Uterus (tissue), 4 donors: ENCODE measurements around the gene TMEM63B. TPM values are rescaled to one million over a fixed set of nuclear protein-coding genes. Genes with fewer than 3 reads are reported as not detected.

ENCODE experiments used
- DNase-seq, 2 donors: peaks; one replicate each; pipeline ENCODE4 v3.0.0-alpha.2; 2019 to 2020
- H3K27ac ChIP-seq, 2 donors: fragments of 200-600 bp; sonication (generic); 1 replicate in 1 of 2; 2 replicates in 1 of 2; pipeline ENCODE4 v1.5.1; 2016 to 2018
- H3K27me3 ChIP-seq, 2 donors: fragments of 200-600 bp; sonication (generic); one replicate each; pipeline ENCODE4 v1.5.1; 2018 to 2019; ENCODE audit warnings: control low read depth in 1 of 2
- H3K36me3 ChIP-seq, 2 donors: fragments of 200-600 bp; sonication (generic); one replicate each; pipeline ENCODE4 v1.5.1; 2019; ENCODE audit warnings: control low read depth in 1 of 2
- H3K4me1 ChIP-seq, 2 donors: fragments of 200-600 bp; sonication (generic); one replicate each; pipeline ENCODE4 v1.5.1; 2018 to 2019; ENCODE audit warnings: control low read depth in 1 of 2
- H3K4me3 ChIP-seq, 2 donors: fragments of 200-600 bp; sonication (generic); 1 replicate in 1 of 2; 2 replicates in 1 of 2; pipeline ENCODE4 v1.5.1; 2018 to 2019; ENCODE audit warnings: mild to moderate bottlenecking in 1 of 2
- H3K9me3 ChIP-seq, 2 donors: fragments of 200-600 bp; sonication (generic); one replicate each; pipeline ENCODE4 v1.5.1; 2019; ENCODE audit warnings: control low read depth in 1 of 2
- CTCF ChIP-seq, 4 experiments: fragments of 200-600 bp in 2 of 4; fragments of 450-650 bp in 2 of 4; sonication (generic) in 2 of 4; IDR thresholded peaks; one replicate each; pipeline ENCODE4 v1.5.1; 2016 to 2019; ENCODE audit warnings: antibody characterized with exemption in 4 of 4, mild to moderate bottlenecking in 2 of 4, moderate library complexity in 1 of 4
- POLR2A ChIP-seq, 2 donors: fragments of 450-650 bp; IDR thresholded peaks; one replicate each; pipeline ENCODE4 v1.6.1; 2016; ENCODE audit warnings: antibody characterized with exemption in 2 of 2, mild to moderate bottlenecking in 1 of 2, moderate library complexity in 1 of 2
- intact Hi-C: fragments of 100-400 bp; cut with DNase I; formaldehyde crosslinking; loops from one replicate; pipeline ENCODE4 v1.15.1; 2023; ENCODE audit warnings: low total_unique reads
- total RNA-seq, 4 donors: library from RNA; depleted of rRNA in 3 of 4; stranded (reverse); fragments of >200 nt in 3 of 4; gene quantifications; one replicate each; pipeline versions ENCODE4 v1.1.0 to v1.2.4, GENCODE V29; 2014 to 2023
- donor health status: DM: yes; HTN: yes; CAD: no.

Gene TMEM63B
- total RNA-seq, 4 donors from 2014 or later: 0.77 to 24.9 (median 15.4) TPM

- no peak overlapping the region for H3K27ac ChIP-seq
- intact Hi-C loops: loop anchor here (2.0 kb wide), 1 partner anchor 54 kb away; no protein-coding TSS in a partner anchor
- peak; percentile 71 to 74 for DNase-seq
- H3K27me3 ChIP-seq: no peaks in the 10 kb centered on the region
- H3K4me3 ChIP-seq: no peak overlapping the region
- TF ChIP-seq POLR2A (IDR thresholded peaks at IDR 0.05) (no peak), CTCF (IDR thresholded peaks at IDR 0.05) (peak; percentile 73 to 89 (median 82))
- no peaks in the 10 kb centered on the region for H3K36me3 ChIP-seq
- H3K4me1 ChIP-seq: no peaks in the 10 kb centered on the region
- no peaks in the 10 kb centered on the region for H3K9me3 ChIP-seq
Observed at GRCh38 chr6:44096612-44097011, 30.7 kb upstream of the TMEM63B start.

GRCh38 chr6:44097782-44098317, 29.5 kb upstream of the TMEM63B start:
- Histone ChIP-seq H3K27me3 (no peaks in the 10 kb centered on the region), H3K9me3 (no peaks in the 10 kb centered on the region), H3K27ac (no peak overlapping the region), H3K36me3 (no peaks in the 10 kb centered on the region), H3K4me3 (no peak overlapping the region), H3K4me1 (no peaks in the 10 kb centered on the region)
- no peak for DNase-seq
- intact Hi-C loops: loop anchor here (2.0 kb wide), 1 partner anchor 53 kb away; no protein-coding TSS in a partner anchor
- TF ChIP-seq POLR2A (IDR thresholded peaks at IDR 0.05) (no peak), CTCF (IDR thresholded peaks at IDR 0.05) (no peak)

- no peak for DNase-seq
- no peaks in the 10 kb centered on the region for H3K36me3 ChIP-seq
- intact Hi-C loops: no loop called here
- H3K4me3 ChIP-seq: no peak overlapping the region
- H3K4me1 ChIP-seq: no peaks in the 10 kb centered on the region
- H3K9me3 ChIP-seq: no peaks in the 10 kb centered on the region
- H3K27ac ChIP-seq: no peak overlapping the region
- no peaks in the 10 kb centered on the region for H3K27me3 ChIP-seq
- TF ChIP-seq CTCF (IDR thresholded peaks at IDR 0.05) (no peak), POLR2A (IDR thresholded peaks at IDR 0.05) (no peak)
Observed at GRCh38 chr6:44099192-44099591, 28.2 kb upstream of the TMEM63B start.

- no peaks in the 10 kb centered on the region for H3K36me3 ChIP-seq
- no peak overlapping the region for H3K27ac ChIP-seq
- no peak overlapping the region for H3K4me3 ChIP-seq
- no peaks in the 10 kb centered on the region for H3K27me3 ChIP-seq
- H3K4me1 ChIP-seq: no peaks in the 10 kb centered on the region
- no peaks in the 10 kb centered on the region for H3K9me3 ChIP-seq
- DNase-seq: no peak
- intact Hi-C loops: no loop called here
- no peak for TF ChIP-seq POLR2A (IDR thresholded peaks at IDR 0.05)
- TF ChIP-seq CTCF (IDR thresholded peaks at IDR 0.05): peak in 2 of 4 experiments; percentile 16 to 18
Observed at GRCh38 chr6:44100088-44100550, 27.2 kb upstream of the TMEM63B start.

- Histone ChIP-seq H3K4me1 (no peaks in the 10 kb centered on the region), H3K36me3 (no peaks in the 10 kb centered on the region), H3K9me3 (no peaks in the 10 kb centered on the region), H3K4me3 (no peak overlapping the region), H3K27me3 (no peaks in the 10 kb centered on the region), H3K27ac (no peak overlapping the region)
- intact Hi-C loops: no loop called here
- TF ChIP-seq POLR2A (IDR thresholded peaks at IDR 0.05) (no peak), CTCF (IDR thresholded peaks at IDR 0.05) (no peak)
- DNase-seq: no peak
Observed at GRCh38 chr6:44101832-44102231, 25.5 kb upstream of the TMEM63B start.
